T47D (cell line): ENCODE measurements around the gene NUP155.
"Not testable (repeated sequence)": the region's sequence is repeated elsewhere in the genome, so short reads cannot be mapped to it uniquely, and the experiment has no call there.

Experiments used
- DNase-seq, 2 experiments: peaks; one replicate each; pipeline versions ENCODE4 v3.0.0 to v3.0.0-alpha.2; 2011 to 2012; ENCODE audit warnings: low read depth in 1 of 2, low spot score in 1 of 2
- JUND ChIP-seq: IDR thresholded peaks from 2 replicates; pipeline ENCODE4 v1.6.1; 2012; ENCODE audit warnings: low read depth
- in situ Hi-C: cut with HindIII; loops from 2 replicates; pipeline ENCODE4 v1.10.0; 2016; ENCODE audit warnings: low sequenced_read_pairs, low pct_unique_long_range_greater_than_20kb

Gene NUP155

GRCh38 chr5:37326536-37326935, 44.4 kb downstream of the NUP155 start:
- TF ChIP-seq JUND = no peak
- in situ Hi-C loops = no loop called here
- no peak for DNase-seq

- DNase-seq = no peak
- in situ Hi-C loops = no loop called here
- no peak for TF ChIP-seq JUND
Measured at GRCh38 chr5:37323607-37324006, 47.3 kb downstream of the NUP155 start.

- no peak for DNase-seq
- in situ Hi-C loops = no loop called here
- no peak for TF ChIP-seq JUND
Measured at GRCh38 chr5:37319037-37319782, 51.7 kb downstream of the NUP155 start.

GRCh38 chr5:37316027-37316426, 54.9 kb downstream of the NUP155 start:
- no peak for DNase-seq
- in situ Hi-C loops = no loop called here
- no peak for TF ChIP-seq JUND

- TF ChIP-seq JUND = no peak
- DNase-seq = no peak
- in situ Hi-C loops = no loop called here
Measured at GRCh38 chr5:37310360-37310759, 60.5 kb downstream of the NUP155 start.

- in situ Hi-C loops = no loop called here
- no peak for TF ChIP-seq JUND
- no peak for DNase-seq
Measured at GRCh38 chr5:37308793-37309192, 62.1 kb downstream of the NUP155 start.

GRCh38 chr5:37304888-37305287, 66.0 kb downstream of the NUP155 start:
- no peak for TF ChIP-seq JUND
- in situ Hi-C loops = no loop called here
- no peak for DNase-seq

GRCh38 chr5:37296313-37296712, 74.6 kb downstream of the NUP155 start:
- in situ Hi-C loops, DNase-seq: not testable (repeated sequence)

- in situ Hi-C loops = no loop called here
- no peak for DNase-seq
- TF ChIP-seq JUND = no peak
Measured at GRCh38 chr5:37283214-37283820, 87.6 kb downstream of the NUP155 start.

- in situ Hi-C loops = no loop called here
- DNase-seq = no peak
- TF ChIP-seq JUND = no peak
Measured at GRCh38 chr5:37275511-37275910, 95.4 kb downstream of the NUP155 start.

GRCh38 chr5:37272511-37272910, 98.4 kb downstream of the NUP155 start:
- no peak for DNase-seq
- in situ Hi-C loops = no loop called here
- no peak for TF ChIP-seq JUND

- in situ Hi-C loops = not testable (repeated sequence)
Measured at GRCh38 chr5:37268100-37268499, 102.8 kb downstream of the NUP155 start.

GRCh38 chr5:37255774-37256358, 115.0 kb downstream of the NUP155 start:
- in situ Hi-C loops = no loop called here
- no peak for DNase-seq
- TF ChIP-seq JUND = no peak

More at GRCh38 chr5:37268100-37268499, 102.8 kb downstream of the NUP155 start:
- not testable (repeated sequence) for DNase-seq
